Stimulated activated CD4-positive, alpha-beta T cell treated with anti-CD3 and anti-CD28 coated beads, Interleukin-1b, Interleukin-23, amount 100 ng/mL, for 24 hours (primary cell): ENCODE data around the gene CUX1.

Experiments used
- DNase-seq, 4 experiments: peaks; one replicate each; pipeline ENCODE4 v3.0.0-alpha.2; 2020; ENCODE audit warnings: low read depth in 4 of 4, low spot score in 1 of 4

The CUX1 gene, protein sequence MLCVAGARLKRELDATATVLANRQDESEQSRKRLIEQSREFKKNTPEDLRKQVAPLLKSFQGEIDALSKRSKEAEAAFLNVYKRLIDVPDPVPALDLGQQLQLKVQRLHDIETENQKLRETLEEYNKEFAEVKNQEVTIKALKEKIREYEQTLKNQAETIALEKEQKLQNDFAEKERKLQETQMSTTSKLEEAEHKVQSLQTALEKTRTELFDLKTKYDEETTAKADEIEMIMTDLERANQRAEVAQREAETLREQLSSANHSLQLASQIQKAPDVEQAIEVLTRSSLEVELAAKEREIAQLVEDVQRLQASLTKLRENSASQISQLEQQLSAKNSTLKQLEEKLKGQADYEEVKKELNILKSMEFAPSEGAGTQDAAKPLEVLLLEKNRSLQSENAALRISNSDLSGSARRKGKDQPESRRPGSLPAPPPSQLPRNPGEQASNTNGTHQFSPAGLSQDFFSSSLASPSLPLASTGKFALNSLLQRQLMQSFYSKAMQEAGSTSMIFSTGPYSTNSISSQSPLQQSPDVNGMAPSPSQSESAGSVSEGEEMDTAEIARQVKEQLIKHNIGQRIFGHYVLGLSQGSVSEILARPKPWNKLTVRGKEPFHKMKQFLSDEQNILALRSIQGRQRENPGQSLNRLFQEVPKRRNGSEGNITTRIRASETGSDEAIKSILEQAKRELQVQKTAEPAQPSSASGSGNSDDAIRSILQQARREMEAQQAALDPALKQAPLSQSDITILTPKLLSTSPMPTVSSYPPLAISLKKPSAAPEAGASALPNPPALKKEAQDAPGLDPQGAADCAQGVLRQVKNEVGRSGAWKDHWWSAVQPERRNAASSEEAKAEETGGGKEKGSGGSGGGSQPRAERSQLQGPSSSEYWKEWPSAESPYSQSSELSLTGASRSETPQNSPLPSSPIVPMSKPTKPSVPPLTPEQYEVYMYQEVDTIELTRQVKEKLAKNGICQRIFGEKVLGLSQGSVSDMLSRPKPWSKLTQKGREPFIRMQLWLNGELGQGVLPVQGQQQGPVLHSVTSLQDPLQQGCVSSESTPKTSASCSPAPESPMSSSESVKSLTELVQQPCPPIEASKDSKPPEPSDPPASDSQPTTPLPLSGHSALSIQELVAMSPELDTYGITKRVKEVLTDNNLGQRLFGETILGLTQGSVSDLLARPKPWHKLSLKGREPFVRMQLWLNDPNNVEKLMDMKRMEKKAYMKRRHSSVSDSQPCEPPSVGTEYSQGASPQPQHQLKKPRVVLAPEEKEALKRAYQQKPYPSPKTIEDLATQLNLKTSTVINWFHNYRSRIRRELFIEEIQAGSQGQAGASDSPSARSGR (N-terminal part only)

DNA sequence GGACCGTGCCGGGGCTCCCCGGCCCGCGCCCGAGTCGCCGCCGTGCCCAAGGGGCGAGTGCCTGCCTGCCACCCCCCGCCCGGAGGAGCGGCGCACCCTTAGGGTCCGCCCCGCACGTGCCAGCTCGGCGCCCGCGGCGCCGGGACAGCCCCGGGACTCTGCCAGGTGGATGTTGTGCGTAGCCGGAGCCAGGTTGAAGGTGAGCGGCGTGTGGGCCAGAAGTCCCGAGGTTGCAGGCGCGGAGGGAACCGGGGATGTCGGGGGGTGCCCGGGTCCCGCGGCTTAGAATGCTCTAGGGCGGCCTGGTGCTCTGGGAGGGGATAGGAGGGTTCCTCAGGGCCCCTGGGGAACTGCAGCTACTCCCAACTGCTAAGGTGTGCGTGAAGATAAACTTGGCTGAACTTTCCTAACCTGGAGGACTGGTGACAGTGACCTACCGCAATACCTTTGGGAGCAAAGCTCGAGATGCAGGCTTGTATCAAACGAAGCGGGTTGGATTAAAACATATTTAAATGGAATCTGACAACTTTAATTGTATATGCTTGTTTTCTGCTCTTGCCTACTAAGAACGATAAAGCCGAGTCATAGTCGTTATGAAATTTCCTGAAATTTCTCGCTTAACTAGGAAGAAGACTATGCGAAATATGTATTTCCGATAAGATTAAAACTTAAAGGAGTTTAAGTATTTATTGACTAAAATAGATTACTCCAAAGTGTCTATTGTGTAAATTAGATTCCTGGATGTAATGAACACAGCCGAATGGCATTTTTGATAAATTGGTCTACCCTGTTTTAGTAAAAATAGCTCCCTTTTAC lies at the start of gene CUX1:
Gene CUX1, plus strand, starts transcription at position 156 of the 816 bp plus-strand sequence. Its CDS starts 14 bp downstream, at position 170.
- peak in 2 of 4 experiments; percentile 14 to 21 for DNase-seq

DNA sequence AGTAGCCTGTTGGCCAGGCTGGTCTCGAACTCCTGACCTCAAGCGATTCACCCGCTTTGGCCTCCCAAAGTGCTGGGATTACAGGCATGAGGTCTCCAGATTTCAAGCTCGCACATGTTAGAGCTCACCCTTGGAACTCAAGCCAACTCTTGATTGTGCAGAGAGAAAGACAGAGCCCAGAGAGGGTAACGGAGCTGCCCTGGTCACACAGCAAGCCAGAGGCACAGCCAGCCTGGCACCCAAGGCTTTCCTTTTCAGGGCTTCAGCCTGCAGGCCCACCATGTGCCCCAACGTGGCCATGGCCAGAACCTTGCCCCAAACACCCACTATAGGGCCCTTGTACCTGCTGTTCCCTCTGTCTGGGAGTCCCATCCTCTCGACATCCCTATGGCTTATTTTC lies 49.1 kb upstream of the CUX1 start:
- DNase-seq = no peak

DNA sequence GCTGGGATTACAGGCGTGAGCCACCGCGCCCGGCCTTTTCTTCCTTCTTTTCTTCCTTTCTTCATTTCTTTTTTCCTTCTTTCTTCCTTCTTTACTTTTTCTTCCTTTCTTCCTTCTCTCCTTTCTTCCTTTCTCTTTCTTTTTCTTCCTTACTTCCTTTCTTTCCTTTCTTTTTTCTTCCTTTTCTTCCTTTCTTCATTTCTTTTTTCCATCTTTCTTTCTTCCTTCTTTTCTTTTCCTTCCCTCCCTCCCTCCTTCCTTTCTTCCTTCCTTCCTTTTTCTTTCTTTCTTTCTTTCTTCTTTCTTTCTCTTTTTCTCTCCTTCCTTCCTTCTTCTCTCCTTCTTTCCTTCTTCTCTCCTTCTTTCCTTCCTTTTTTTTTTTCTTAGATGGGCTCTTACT lies 47.0 kb upstream of the CUX1 start:
- no peak for DNase-seq

DNA sequence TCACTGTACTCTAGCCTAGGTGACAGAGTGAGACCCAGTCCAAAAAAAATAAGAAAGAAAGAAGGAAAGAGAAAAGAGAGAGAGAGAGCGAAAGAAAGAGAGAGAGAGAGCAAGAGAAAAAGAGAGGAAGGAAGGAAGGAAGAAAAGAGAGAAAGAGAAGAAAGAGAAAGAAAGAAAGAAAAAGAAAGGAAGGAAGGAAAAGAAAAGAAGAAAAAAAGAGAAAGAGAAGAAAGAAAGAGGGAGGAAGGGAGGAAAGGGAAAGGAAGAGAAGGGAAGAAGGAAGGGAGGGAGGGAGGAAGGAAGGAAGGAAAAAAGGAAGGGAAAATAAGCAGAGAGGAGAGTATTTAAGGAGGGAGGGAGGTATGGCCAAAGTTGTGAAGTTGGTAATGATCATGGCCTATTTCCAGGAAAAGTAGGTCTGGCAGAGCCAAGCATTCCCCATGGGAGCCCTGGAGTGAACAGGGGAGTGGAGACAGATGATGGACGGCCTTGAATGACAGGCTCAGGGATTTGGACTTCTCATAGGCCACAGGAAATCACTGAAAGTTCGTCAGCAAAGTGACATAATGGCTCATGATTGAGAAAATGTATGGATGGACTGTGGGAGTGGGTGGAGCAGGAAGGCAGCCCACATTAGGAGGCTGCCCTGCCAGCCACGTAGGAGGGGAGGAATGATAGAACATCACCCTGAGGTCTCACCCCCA lies 44.8 kb upstream of the CUX1 start:
- no peak for DNase-seq

DNA sequence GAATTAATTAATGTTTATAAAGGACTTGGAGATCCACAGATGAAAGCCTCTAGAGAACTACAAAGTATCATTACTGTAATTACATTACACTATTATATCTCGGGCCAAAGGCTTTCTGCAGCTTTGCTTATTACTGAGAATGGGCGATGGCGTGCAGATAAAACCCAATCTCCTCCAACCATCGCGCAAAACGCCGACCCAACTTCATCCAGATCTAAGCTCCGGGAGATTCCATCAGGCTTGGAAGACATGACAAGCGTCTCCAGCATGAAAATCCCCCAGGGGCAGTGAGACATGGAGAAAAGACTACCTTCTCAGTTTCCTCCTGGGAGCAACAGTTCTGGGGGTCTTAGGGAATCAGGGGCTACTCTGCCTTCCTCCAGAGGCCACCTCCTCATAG lies 42.2 kb upstream of the CUX1 start:
- DNase-seq = no peak

DNA sequence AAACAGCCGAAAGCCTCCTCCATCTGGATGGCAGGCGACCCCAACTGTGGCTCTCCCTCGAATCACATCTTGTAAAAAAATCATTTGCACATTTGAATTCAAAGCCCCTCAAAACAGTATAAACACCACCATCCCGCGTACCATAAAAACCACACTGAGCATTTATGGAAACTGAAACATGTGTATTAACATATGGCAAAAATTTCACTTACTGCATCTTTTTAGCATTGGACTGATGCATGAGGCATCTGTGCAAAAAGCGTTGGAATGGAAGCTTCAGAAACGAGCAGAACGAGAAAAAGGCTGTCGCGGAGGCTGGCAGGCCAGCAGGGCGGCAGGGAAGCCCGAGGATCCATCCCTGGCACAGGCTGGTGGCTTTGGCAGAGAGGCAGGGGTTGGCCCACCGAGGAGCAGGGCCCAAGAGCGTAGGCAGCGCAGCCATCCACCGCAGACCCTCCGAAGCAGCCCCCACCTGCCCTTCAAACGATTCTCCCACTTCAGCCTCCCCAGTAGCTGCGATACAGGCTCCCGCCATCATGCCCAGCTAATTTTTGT lies 39.3 kb upstream of the CUX1 start:
- DNase-seq = no peak

DNA sequence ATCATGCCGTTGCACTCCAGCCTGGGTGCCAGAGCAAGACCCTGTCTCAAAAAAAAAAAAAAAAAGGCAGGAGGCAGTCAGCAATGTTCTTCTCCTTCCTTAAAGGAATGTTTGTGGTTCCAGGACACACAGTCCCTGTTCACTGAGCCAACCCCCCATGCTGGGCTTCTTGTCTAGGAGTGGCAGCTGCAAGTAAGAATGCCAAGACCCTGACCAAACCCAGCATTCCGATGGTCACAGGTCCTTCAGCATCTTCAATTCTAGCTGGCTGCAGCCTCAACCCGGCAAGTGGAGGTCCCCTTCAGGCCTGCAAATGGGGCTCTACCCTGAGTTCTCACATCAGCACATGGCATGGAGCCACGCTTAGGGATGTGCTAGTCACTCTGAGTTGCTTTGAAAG lies 38.2 kb upstream of the CUX1 start:
- no peak for DNase-seq

DNA sequence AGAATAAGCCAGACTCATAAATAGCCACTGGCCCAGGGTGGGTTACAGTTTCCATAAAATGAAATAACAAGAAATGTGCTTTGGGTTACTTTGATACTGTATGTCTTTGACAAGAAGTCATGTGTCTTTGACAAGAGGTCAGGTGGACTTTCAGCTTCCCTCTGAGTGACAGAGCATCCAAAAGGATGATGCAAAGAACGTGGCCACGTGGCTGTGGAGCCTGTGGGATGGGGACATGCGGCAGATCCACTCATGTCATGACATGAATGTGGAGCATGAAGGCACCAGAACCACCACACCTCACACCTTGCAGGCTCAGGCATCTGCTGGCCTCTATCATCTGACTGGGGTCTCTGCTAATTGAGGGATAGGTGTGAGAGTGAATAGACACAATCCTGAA lies 37.1 kb upstream of the CUX1 start:
- DNase-seq = no peak

DNA sequence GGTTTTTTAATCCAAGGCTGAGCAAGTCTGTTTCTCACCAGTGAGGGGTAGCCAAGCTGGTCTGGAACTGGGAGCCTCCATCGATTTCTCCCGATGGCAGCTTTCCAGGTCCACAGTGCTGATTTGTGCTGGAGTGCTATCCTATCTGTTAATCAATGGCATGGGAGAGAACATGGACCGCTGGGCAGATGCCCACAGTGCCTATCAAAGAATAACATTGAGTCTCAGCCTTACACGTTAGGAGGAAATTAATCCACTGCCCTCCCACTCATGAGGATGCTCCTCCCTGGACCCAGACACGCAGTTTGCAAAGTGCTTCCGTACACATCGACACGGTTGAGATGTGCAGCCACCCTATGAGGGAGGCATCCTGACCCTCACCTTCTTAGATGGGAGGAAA lies 36.0 kb upstream of the CUX1 start:
- DNase-seq = no peak

DNA sequence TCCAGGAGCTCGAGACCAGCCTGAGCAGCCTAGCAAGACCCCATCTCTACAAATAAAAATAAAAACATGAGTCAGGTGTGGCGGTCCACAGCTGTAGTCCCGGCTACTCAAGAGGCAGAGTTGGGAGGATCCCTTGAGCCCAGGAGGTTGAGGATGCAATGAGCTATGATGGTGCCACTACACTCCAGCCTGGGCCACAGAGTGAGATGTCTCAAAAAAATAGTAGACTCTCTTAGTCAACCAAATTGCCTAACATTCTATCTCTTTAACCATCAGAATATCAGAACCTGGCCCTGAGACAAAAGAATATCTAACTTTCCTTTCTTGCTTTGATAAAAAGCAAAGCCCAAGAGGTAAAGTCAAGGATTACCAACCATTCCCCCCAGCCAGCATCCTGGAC lies 35.0 kb upstream of the CUX1 start:
- no peak for DNase-seq

DNA sequence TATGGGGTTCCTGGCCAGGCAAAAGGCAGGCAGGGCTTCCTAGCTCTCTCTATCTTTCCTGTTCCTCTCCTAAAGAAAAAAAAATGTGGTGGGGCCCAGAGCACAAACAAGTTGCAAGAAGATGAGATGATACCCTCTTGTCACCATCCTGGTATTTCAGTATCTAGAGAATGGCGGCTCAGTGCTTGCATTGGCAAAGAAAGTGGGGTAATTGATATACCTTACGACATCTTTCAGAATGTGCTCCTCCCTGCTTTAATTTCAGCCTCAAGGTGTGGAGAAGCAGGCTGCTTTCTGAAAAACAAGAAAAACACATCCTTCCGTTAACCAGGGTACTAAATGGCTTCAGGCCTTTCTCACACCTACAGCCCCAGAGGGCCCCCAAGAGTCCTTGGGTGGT lies 34.5 kb upstream of the CUX1 start:
- DNase-seq = no peak

DNA sequence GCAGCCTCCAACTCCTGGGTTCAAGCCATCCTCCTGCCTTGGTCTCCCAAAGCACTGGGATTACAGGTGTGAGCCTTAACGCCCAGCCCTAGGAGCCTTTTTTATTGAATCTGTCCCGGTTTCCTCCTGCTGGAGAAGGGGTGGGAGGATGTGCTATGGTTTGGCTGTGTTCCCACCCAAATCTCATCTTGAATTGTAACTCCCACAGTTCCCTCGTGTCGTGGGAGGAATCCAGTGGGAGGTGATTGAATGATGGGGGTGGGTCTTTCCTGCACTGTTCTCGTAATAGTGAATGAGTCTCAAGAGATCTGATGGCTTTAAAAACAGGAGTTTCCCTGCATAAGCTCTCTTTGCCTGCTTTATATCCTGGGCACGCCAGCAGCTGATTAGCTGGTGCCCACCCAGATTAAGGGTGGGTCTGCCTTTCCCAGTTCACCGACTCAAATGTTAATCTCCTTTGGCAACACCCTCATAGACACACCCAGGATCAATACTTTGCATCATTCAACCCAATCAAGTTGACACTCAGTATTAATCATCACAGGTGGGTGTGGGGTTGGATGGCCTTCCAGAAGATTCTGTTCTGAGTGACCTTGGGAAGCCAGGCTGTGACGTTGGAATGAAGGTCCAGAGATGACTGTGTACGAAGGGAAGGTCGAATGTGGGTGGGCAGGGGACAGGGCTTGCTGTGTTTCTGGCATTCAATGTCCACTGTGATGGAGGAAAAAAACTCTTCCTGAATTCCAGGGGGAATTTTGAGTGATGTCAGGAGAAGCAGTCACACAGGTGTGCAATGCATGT lies 33.8 kb upstream of the CUX1 start:
- no peak for DNase-seq

DNA sequence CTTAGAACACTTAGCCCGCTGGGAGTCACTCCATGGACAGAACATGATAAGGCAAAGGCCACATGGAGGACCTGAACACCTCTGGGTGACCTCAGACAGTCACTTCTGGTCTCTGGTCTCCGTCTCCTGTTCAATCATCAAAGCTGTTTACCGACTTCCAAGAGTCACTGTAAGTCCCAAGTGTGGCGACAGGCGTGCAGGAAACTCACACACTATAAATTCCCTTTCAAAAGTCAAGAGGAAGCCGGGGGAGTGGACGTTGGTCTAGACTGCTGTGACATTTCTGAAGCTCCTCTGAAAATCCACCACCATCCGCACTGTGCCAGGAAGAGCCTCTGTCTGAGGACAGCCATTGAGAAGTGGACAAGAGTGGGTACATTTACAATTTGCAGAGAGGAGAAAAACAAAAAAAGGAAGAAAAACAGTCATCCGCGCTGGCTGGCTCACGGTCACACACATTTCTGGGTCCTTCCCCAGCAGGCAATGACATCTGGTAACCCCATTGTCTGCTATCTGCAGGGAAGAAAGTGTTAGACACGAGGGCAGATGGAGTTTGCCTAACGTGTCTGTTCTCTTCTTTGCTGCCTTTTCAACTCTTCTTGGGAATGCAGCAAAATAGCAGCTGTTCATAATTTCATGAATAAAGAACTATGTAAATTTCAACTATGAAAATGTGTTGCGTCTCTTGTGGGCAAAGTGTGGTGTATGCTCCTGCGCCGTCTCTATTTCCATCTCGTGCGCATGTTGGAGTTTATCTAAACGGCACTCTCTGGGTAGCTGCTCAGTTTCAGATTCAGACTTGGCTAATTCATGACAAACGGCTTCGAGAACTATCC lies 32.9 kb upstream of the CUX1 start:
- DNase-seq = no peak

DNA sequence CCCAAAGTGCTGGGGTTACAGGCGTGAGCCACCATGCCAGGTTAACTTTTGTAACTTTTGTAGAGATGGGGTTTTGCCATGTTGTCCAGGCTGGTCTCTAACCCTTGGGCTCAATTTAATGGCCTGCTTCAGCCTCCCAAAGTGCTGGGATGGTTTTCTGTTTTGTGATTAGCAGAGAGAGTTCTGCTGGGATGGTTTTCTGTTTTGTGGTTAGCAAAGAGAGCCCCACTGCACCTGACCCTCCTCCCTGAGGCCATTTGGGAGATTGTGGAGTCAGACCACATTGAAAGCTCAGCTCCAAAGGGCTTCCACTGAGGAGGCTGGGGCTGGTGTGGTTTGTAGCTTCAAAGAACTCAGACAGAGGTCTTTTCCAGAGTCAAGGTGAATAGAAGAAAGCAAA lies 29.6 kb upstream of the CUX1 start:
- DNase-seq = no peak

DNA sequence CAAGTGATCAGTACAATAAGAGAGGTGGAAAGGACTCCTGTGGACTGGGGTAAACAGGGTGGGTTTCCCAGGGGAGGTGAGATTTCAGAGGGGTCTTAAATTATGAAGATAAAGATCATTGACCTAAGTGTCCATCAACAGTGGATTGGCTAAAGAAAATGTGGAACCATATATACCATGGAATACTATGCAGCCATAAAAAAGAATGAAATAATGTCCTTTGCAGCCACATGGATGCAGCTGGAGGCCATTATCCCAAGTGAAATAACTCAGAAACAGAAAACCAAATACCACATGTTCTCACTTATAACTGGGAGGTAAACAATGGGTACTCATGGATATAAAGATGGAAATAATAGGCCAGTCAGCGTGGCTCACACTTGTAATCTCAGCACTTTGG lies 28.9 kb upstream of the CUX1 start:
- no peak for DNase-seq

DNA sequence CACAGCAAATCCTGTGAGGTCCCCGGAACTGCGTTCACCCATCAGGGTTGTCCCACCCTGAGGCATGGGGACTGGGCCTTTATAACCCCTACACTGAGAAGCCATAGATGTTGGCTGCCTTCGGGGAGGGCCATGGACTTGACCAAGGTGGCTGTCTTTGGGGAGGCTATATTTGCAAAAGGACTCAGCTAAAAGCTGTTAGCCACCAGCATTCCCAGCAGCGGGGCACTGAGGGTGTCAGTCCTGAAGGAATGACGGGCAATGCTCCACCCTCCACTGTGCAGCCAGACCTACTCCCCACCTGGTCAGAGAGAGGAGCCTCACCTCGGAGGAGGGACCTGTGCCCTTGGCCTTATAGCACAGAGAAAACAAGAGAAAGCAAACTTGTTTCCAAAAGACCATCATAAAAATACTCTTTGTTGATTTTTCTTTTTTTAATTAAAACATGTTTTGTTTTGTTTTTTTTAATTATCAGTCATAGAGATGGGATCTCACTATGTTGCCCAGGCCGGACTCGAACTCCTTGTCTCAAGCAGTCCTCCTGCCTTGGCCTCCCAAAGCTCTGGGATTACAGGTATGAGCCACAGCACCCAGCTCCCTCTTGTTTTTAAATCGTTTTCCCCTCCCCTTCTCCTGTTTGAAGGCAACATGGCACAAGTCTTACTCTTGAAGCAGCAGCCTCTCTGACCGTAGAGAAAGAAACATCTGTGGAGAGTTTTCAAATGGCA lies 26.7 kb upstream of the CUX1 start:
- DNase-seq = no peak

DNA sequence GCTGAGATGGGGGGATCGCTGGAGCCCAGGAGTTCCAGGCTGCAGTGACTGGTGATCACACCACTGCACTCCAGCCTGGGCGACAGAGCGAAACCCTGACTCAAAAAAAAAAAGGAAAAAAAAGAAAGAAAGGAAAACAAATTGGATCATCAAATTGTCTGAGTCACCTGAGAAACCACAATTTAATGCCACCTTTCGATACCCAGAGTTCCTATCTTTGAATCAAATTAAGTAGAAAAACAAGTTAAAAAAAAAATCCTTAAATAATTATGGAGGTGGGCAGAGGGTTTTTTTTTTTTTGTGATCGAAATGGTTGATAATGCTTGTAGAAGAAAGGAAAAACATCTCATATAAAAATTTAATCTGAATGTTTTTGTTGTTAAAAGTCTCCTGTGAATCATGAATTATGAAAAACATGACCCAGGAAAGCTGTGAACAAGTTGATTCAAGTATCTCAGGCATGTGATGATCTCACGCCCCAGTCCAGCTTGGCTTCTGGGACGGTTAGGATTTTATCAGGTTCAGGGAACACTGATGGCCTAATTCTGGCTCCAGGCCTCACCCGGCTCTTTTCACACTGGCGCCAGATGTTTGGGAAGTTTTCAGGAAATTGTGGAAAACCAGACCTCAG lies 25.3 kb upstream of the CUX1 start:
- no peak for DNase-seq
